Left lung (tissue), 10 donors: ENCODE data around the gene ALDOA. TPM values are rescaled to one million over a fixed set of nuclear protein-coding genes. Genes with fewer than 3 reads are reported as not detected.
"Not testable (repeated sequence)": the region's sequence is repeated elsewhere in the genome, so short reads cannot be mapped to it uniquely, and the experiment has no call there.

Experiments
- ATAC-seq: fragments of 200-7000 bp; cut with Tn5 transposase; one replicate; pipeline ENCODE4 v1.9.1; 2020; ENCODE audit warnings: moderate library complexity
- DNase-seq, 4 donors: peaks; one replicate each; pipeline ENCODE4 v3.0.0-alpha.2; 2013 to 2020
- H3K27ac ChIP-seq, 2 donors: fragments of 200-600 bp; sonication (generic) in 1 of 2; one replicate each; pipeline versions ENCODE4 v1.5.0 to v1.8.0; 2020 to 2021
- H3K27me3 ChIP-seq, 2 donors: fragments of 200-600 bp; sonication (generic) in 1 of 2; one replicate each; pipeline versions ENCODE4 v1.5.0 to v1.8.0; 2020 to 2021
- H3K36me3 ChIP-seq, 2 donors: fragments of 200-600 bp; sonication (generic) in 1 of 2; one replicate each; pipeline versions ENCODE4 v1.5.0 to v1.8.0; 2020 to 2021
- H3K4me1 ChIP-seq, 2 donors: fragments of 200-600 bp; one replicate each; pipeline ENCODE4 v1.8.0; 2021
- H3K4me3 ChIP-seq, 2 donors: fragments of 200-600 bp; sonication (generic) in 1 of 2; one replicate each; pipeline versions ENCODE4 v1.5.0 to v1.8.0; 2020 to 2021; ENCODE audit warnings: mild to moderate bottlenecking in 1 of 2
- H3K9me3 ChIP-seq, 2 donors: fragments of 200-600 bp; sonication (generic) in 1 of 2; one replicate each; pipeline versions ENCODE4 v1.5.0 to v1.8.0; 2020 to 2021
- intact Hi-C, 2 donors: fragments of 100-400 bp; cut with DNase I; formaldehyde crosslinking; loops; one replicate each; pipeline versions ENCODE4 v1.11.2 to v1.14.2; 2022
- polyA plus RNA-seq, 6 donors: library from polyadenylated mRNA; unstranded; fragments of 120-200 nt; gene quantifications; one replicate each; pipeline ENCODE4 v1.2.1, GENCODE V29; 2013; ENCODE audit not compliant: insufficient read length in 6 of 6
- total RNA-seq, 2 donors: library from RNA; stranded (reverse); fragmentation: NEBNext Ultra II Directional; extraction: Animal tissue kit (Norgen Biotek cat#: 25700); gene quantifications; one replicate each; pipeline ENCODE4 v1.2.1, GENCODE V29; 2021
- TF ChIP-seq, protein P1 (sequence below), 2 donors: fragments of 200-600 bp; sonication (generic) in 1 of 2; IDR thresholded peaks; one replicate each; pipeline versions ENCODE4 v1.5.0 to v1.8.0; 2021; ENCODE audit warnings: antibody characterized with exemption in 2 of 2
- donor health status: DM: no; HTN: yes; CAD: no.
- donor health status: DM: no; HTN: no; CAD: no.

Gene ALDOA
- total and polyA plus RNA-seq, 8 donors, result 299 to 1,105 (median 379) TPM

- peaks cover 0 to 19% of the 10 kb centered on the region in 2 donors for H3K4me1 ChIP-seq
- H3K36me3 ChIP-seq, result peaks cover 0 to 94% of the 10 kb centered on the region in 2 donors
- no peaks in the 10 kb centered on the region for H3K27me3 ChIP-seq
- no peak within 1 kb of the TSS for H3K4me3 ChIP-seq
- TF ChIP-seq, protein P1, sequence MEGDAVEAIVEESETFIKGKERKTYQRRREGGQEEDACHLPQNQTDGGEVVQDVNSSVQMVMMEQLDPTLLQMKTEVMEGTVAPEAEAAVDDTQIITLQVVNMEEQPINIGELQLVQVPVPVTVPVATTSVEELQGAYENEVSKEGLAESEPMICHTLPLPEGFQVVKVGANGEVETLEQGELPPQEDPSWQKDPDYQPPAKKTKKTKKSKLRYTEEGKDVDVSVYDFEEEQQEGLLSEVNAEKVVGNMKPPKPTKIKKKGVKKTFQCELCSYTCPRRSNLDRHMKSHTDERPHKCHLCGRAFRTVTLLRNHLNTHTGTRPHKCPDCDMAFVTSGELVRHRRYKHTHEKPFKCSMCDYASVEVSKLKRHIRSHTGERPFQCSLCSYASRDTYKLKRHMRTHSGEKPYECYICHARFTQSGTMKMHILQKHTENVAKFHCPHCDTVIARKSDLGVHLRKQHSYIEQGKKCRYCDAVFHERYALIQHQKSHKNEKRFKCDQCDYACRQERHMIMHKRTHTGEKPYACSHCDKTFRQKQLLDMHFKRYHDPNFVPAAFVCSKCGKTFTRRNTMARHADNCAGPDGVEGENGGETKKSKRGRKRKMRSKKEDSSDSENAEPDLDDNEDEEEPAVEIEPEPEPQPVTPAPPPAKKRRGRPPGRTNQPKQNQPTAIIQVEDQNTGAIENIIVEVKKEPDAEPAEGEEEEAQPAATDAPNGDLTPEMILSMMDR (IDR thresholded peaks at IDR 0.05), result no peak
- ATAC-seq, result peak; percentile 47
- no peaks in the 10 kb centered on the region for H3K9me3 ChIP-seq
- intact Hi-C loops, result no loop called here
- H3K27ac ChIP-seq, result peak within 1 kb of the TSS in 1 of 2 donors; percentile 18
- DNase-seq, result peak in 1 of 4 donors; percentile 57
These were observed 47.6 kb downstream of the ALDOA start, which contains the start of gene GDPD3 for GRCh38 chr16:30113031-30113710. Gene GDPD3, minus strand, starts transcription at chr16:30113537. Its CDS starts 59 bp downstream, at chr16:30113478.

GRCh38 chr16:30113711-30114333 is 48.3 kb downstream of the ALDOA start:
- no peak for DNase-seq

DNA sequence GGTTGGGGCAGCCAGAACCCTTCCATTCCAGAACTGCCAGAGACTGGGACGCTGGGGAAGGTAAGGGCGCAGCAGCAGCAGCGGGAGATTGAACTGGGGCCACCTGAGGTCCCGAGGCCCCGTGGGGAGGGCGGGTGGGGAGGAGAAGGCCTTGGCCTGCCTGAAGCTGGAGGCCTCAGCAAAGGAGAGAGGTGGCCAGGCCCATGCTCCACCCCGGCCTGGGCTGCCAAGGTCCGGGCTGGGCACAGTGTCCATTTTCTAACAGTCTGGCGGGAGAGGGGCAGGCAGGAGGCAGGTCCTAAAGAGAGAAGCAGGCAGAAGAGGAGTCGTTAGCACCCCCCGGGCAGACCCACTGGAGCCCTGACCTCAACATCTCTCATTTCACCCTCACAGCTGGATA is 48.9 kb downstream of the ALDOA start:
- Histone ChIP-seq H3K9me3 (no peaks in the 10 kb centered on the region), H3K4me3 (no peak overlapping the region), H3K4me1 (peaks cover 0 to 19% of the 10 kb centered on the region in 2 donors), H3K27me3 (no peaks in the 10 kb centered on the region), H3K36me3 (peaks cover 0 to 94% of the 10 kb centered on the region in 2 donors), H3K27ac (no peak overlapping the region)
- intact Hi-C loops, result no loop called here
- TF ChIP-seq, protein P1 (IDR thresholded peaks at IDR 0.05), result no peak
- DNase-seq (no peak), ATAC-seq (no peak)

More at GRCh38 chr16:30113711-30114333, 48.3 kb downstream of the ALDOA start:
- intact Hi-C loops, result no loop called here
- Histone ChIP-seq H3K36me3 (peaks cover 0 to 94% of the 10 kb centered on the region in 2 donors), H3K9me3 (no peaks in the 10 kb centered on the region), H3K4me1 (peaks cover 0 to 19% of the 10 kb centered on the region in 2 donors), H3K27me3 (no peaks in the 10 kb centered on the region), H3K4me3 (no peak overlapping the region), H3K27ac (peak overlapping the region in 1 of 2 donors; percentile 18)
- TF ChIP-seq, protein P1 (IDR thresholded peaks at IDR 0.05), result no peak
- ATAC-seq, result no peak

DNA sequence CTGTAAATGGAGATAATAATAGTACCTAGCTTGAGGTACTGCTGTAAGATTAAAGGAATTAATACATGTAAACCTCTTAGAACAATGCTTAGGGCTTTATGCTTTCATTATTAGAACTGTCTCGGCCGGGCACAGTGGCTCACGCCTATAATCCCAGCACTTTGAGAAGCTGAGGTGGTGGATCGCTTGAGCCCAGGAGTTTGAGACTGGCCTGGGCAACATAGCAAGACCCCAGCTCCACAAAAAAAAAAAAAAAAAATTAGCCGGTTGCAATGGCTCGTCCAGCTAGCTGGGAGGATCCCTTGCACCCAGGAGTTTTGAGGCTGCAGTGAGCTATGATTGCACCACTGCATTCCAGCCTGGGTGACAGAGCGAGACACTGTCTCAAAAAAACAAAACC is 49.3 kb downstream of the ALDOA start:
- ATAC-seq, H3K27me3 ChIP-seq, intact Hi-C loops, H3K9me3 ChIP-seq, DNase-seq, H3K4me3 ChIP-seq, H3K27ac ChIP-seq: not testable (repeated sequence)
- H3K4me1 ChIP-seq, result peaks cover 0 to 21% of the 10 kb centered on the region in 2 donors
- H3K36me3 ChIP-seq, result peaks cover 0 to 94% of the 10 kb centered on the region in 2 donors

GRCh38 chr16:30115238-30115637 is 49.7 kb downstream of the ALDOA start:
- H3K4me3 ChIP-seq, result no peak overlapping the region
- H3K36me3 ChIP-seq, result peaks cover 0 to 93% of the 10 kb centered on the region in 2 donors
- no peaks in the 10 kb centered on the region for H3K9me3 ChIP-seq
- TF ChIP-seq, protein P1 (IDR thresholded peaks at IDR 0.05), result no peak
- H3K27me3 ChIP-seq, result no peaks in the 10 kb centered on the region
- intact Hi-C loops, result no loop called here
- peak in 1 of 4 donors; percentile 59 for DNase-seq
- no peak overlapping the region for H3K27ac ChIP-seq
- ATAC-seq, result peak; percentile 85
- peaks cover 0 to 25% of the 10 kb centered on the region in 2 donors for H3K4me1 ChIP-seq
